Panc1 (cell line): ENCODE measurements around the gene ATP11A.

Experiments
- CTCF ChIP-seq: fragments of 450-650 bp; IDR thresholded peaks from 2 replicates; pipeline ENCODE4 v1.5.1; 2017; ENCODE audit warnings: mild to moderate bottlenecking
- POLR2AphosphoS5 ChIP-seq: IDR thresholded peaks from 2 replicates; pipeline ENCODE4 v1.6.1; 2012; ENCODE audit warnings: mild to moderate bottlenecking, low read depth, low read length, moderate library complexity
- REST ChIP-seq, 2 experiments: IDR thresholded peaks; 2 replicates each; pipeline ENCODE4 v1.6.1; 2011 to 2012; ENCODE audit warnings: low read depth in 2 of 2, control low read depth in 1 of 2, low read length in 1 of 2, mild to moderate bottlenecking in 1 of 2, moderate library complexity in 1 of 2; ENCODE audit not compliant: insufficient read depth in 1 of 2
- SIN3A ChIP-seq: IDR thresholded peaks from 2 replicates; pipeline ENCODE4 v1.6.1; 2012; ENCODE audit warnings: low read depth, mild to moderate bottlenecking, low read length, moderate library complexity, borderline replicate concordance; ENCODE audit not compliant: insufficient read depth

- TF ChIP-seq CTCF (no peak), POLR2AphosphoS5 (no peak), SIN3A (no peak), REST (IDR thresholded peaks at IDR 0.05; ENCODE audit: insufficient read depth in 1 of 2, low read depth in 2 of 2, low read length in 1 of 2) (no peak)
Measured at GRCh38 chr13:112724788-112725345, 35.0 kb downstream of the ATP11A start.
